HL-60/S4 (cell line): Measurements from ENCODE around the gene ZNF764.

Source experiments
- in situ Hi-C: fragments of 300-500 bp; cut with MboI; formaldehyde crosslinking; loops from 2 replicates; pipeline ENCODE4 v1.14.3; 2022; ENCODE audit warnings: low sequenced_read_pairs

ZNF764 gene

GRCh38 chr16:30510376-30510938, 47.7 kb downstream of the ZNF764 start:
- in situ Hi-C loops: no loop called here

GRCh38 chr16:30509081-30509765, 49.0 kb downstream of the ZNF764 start:
- in situ Hi-C loops: no loop called here
